ENCODE results near the gene MYH14.

Gene MYH14

DNA sequence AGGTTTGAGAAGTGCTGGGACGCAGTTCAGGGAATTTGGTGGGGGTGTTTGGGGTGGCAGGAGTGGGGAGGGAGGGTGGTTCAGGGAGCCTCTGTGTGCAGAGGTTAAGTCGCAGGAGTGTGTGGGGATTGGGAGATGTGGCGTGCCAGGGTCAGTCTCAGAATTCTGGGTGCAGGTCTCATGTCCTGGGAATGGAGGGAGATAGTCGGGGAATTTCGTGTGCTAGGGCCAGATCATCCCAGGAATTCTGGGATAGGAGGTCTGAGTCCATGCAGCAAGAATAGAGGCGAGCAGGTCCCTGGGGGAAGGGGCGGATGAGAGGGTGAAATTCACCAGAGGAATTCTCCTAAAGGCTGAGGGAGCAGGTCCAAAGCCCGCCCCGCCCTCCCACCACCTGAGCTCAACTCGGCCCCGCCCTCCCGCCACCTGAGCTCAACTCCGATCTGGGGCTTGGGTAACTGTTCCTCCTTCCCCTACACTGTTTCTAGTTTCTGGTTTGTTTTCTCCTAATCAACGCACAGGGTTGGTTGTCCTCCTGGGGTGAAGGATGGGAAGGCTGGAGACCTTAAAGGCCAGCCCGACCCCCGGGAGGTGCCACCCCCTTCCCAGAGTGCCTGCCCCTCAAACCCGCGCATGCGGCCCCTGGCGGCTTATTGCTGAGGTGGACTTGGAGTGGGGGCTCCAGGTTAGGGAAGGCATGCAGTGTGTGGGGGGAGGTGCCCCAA is 110.6 kb downstream of the MYH14 start:
- H3K4me3 ChIP-seq (ENCODE audit: low read depth, low read length), result no peak overlapping the region
- TF ChIP-seq, protein P1, sequence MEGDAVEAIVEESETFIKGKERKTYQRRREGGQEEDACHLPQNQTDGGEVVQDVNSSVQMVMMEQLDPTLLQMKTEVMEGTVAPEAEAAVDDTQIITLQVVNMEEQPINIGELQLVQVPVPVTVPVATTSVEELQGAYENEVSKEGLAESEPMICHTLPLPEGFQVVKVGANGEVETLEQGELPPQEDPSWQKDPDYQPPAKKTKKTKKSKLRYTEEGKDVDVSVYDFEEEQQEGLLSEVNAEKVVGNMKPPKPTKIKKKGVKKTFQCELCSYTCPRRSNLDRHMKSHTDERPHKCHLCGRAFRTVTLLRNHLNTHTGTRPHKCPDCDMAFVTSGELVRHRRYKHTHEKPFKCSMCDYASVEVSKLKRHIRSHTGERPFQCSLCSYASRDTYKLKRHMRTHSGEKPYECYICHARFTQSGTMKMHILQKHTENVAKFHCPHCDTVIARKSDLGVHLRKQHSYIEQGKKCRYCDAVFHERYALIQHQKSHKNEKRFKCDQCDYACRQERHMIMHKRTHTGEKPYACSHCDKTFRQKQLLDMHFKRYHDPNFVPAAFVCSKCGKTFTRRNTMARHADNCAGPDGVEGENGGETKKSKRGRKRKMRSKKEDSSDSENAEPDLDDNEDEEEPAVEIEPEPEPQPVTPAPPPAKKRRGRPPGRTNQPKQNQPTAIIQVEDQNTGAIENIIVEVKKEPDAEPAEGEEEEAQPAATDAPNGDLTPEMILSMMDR (IDR thresholded peaks at IDR 0.05; ENCODE audit: low read depth, low read length), result no peak
- DNase-seq (ENCODE audit: low read depth, low spot score), result no peak
- in situ Hi-C loops (cut with HindIII; ENCODE audit: low sequenced_read_pairs), result no loop called here

DNA sequence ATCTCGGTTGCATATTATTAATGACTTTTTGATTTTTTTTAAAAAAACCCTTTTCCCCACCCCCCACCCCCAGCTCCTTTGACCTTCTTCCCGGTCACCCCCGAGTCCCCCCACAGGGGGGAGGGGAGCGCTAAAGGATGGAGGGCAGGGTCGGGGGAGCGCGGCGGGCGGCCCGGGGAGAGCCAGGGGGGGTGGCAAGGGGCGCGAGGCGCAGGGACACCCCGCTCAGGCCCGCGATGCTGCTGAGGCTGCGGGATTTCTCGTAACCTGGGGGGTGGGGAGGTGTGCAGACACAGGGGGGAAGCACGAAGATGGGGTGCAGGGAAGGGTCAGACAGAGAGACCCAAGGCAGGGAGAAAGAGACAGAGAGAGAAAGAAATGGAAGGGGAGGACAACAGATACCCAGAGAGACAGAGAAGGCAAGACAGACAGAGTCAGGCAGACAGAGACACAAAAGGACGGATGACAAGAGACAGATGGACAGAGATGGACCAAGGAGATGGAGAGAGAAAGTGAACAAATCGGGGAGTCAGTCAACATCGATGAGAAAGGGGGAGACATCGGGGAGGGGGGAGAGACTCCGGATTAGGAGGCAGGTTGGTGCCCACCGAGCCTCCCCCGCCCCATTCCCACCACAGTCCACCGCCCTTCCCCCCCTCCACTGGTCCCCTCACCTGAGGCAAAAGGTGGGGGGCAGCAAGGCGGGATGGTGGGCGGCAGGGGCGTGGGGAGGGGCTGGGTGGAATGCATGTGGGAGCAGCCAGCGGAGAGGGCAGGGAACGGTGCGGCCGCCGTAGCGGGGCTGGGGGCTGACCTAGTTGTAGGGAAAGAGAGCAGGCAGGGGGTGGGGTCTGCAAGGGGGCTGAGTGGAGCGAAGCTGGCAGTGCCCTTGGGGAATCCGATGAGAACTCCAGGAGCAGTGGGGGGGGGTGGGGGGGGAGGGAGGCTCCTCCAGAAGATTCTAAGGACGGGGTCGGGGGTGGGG is 111.6 kb downstream of the MYH14 start:
- no peak overlapping the region for H3K4me3 ChIP-seq (ENCODE audit: low read depth, low read length)
- in situ Hi-C loops (cut with HindIII; ENCODE audit: low sequenced_read_pairs), result no loop called here
- no peak for DNase-seq (ENCODE audit: low read depth, low spot score)
- TF ChIP-seq, protein P1 (IDR thresholded peaks at IDR 0.05; ENCODE audit: low read depth, low read length), result no peak

DNA sequence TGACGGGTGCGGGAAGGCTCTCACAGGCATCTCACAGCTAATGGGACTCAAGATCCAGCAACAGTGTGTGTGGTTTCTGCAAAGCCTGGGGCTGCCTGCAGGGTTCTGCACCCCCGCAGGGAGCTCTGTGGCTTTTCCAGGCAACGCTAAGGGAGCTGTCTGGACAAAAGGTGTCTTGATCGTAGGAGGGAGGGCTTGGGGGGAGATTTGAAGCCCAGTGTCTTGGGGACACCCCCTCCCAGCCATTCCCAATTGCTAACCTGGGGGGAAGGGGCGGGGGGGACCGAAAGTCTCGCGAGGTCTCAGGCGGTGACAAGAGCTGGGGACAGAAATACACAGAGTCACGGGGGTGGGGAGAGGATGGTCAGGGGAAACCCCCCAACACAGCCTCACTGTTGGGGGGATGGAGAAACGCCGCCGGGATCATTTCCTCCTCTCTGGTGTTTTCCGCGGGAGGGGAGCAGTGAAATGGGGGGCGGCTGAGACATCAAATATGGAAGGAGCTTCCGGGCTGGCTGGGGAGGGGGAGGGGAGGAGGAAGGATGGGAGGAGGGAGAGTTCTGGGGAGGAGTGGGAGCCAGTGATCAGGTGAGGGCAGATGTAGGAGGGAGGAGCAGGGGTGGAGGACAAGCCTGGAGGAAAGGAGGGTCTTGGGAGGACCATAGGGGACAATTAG is 112.5 kb downstream of the MYH14 start:
- DNase-seq (ENCODE audit: low read depth, low spot score), result peak; percentile 7
- TF ChIP-seq, protein P1 (IDR thresholded peaks at IDR 0.05; ENCODE audit: low read depth, low read length), result no peak
- in situ Hi-C loops (cut with HindIII; ENCODE audit: low sequenced_read_pairs), result no loop called here
- H3K4me3 ChIP-seq (ENCODE audit: low read depth, low read length), result no peak overlapping the region

DNA sequence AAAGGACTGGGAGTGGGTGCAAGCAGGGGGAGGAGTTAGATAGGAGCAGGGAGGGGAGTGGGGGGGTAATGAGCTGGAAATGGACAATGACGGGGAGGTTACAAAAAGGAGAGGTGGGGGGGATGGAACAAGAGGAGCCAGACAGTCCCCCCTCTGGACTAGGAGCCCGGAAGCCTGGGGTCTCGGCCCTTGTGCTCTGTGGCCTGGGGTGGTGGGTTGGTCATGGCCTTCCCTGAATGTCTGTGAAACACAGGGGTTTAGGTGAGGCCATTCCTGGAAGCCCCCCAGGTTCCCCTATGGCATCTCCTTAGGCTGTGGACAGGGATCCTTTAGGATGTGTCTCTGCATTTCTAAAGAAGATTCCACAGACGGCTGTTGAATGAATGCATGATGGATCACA is 113.7 kb downstream of the MYH14 start:
- TF ChIP-seq, protein P1 (IDR thresholded peaks at IDR 0.05; ENCODE audit: low read depth, low read length), result no peak
- in situ Hi-C loops (cut with HindIII; ENCODE audit: low sequenced_read_pairs), result no loop called here

DNA sequence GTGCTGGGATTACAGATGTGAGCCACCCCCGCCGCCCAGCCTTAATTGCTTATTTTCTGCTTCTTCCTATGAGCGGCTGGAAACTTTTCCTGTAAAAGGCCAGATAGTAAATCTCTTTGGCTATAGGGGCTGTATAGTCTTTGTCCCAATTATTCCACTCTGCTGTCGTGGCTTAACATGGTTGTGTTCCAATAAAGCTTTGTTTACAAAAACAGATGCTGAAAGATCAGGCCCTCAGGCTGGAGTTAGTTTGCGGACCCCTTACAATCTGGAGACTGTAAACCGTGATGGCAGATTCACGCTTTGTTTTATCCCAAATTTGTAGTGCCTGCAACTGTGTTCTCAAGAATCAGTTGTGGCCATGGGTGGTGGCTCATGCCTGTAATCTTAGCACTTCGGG is 115.0 kb downstream of the MYH14 start:
- in situ Hi-C loops (cut with HindIII; ENCODE audit: low sequenced_read_pairs), result no loop called here
- TF ChIP-seq, protein P1 (IDR thresholded peaks at IDR 0.05; ENCODE audit: low read depth, low read length), result no peak
- no peak for DNase-seq (ENCODE audit: low read depth, low spot score)
- H3K4me3 ChIP-seq (ENCODE audit: low read depth, low read length), result no peak overlapping the region

More for the DNA sequence above, 113.7 kb downstream of the MYH14 start:
- no peak overlapping the region for H3K4me3 ChIP-seq (ENCODE audit: low read depth, low read length)
- DNase-seq (ENCODE audit: low read depth, low spot score), result no peak

DNA sequence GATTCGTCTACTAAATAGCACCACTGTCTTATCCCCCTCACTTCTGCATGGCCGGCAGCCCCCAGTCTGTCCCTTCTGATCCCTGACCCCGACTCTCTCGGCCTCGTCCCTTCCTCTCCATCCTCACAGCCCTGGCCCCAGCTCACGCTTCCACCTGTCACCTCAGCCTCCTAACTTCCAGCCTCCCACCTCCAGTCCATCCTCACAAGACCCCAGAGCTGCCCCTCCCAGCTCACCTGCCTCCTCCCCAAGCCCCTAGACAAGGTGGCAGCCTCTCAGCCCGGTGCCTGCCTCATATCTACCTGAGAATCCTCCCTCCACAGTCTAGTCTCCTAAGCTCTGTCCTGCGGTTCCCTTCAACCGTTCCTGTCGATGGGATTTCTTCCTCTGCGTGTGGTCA is 115.7 kb downstream of the MYH14 start:
- in situ Hi-C loops (cut with HindIII; ENCODE audit: low sequenced_read_pairs), result no loop called here
- H3K4me3 ChIP-seq (ENCODE audit: low read depth, low read length), result no peak overlapping the region
- TF ChIP-seq, protein P1 (IDR thresholded peaks at IDR 0.05; ENCODE audit: low read depth, low read length), result no peak
- DNase-seq (ENCODE audit: low read depth, low spot score), result no peak
